Lung (tissue), 12 donors: ENCODE results near the gene RPP25L. TPM values are rescaled to one million over a fixed set of nuclear protein-coding genes. Genes with fewer than 3 reads are reported as not detected.

Experiments
- ATAC-seq: fragments of 200-7000 bp; cut with Tn5 transposase; one replicate; pipeline ENCODE4 v1.9.1; 2020; ENCODE audit warnings: moderate number of reproducible peaks; ENCODE audit not compliant: insufficient read depth, low FRiP score
- DNase-seq, 3 donors: peaks; one replicate each; pipeline ENCODE4 v3.0.0-alpha.2; 2013 to 2017
- H3K27ac ChIP-seq, 2 donors: one replicate each; pipeline ENCODE4 v1.5.1; 2013; ENCODE audit warnings: mild to moderate bottlenecking in 2 of 2, moderate library complexity in 2 of 2, control low read depth in 1 of 2, inconsistent platforms in 1 of 2, low read depth in 1 of 2, low read length in 1 of 2
- H3K27me3 ChIP-seq, 3 donors: one replicate each; pipeline ENCODE4 v1.5.1; 2013; ENCODE audit warnings: low read length in 2 of 3; ENCODE audit not compliant: control insufficient read depth in 3 of 3, insufficient read depth in 3 of 3
- H3K36me3 ChIP-seq, 4 donors: one replicate each; pipeline ENCODE4 v1.5.1; 2013; ENCODE audit warnings: low read length in 4 of 4, mild to moderate bottlenecking in 1 of 4, moderate library complexity in 1 of 4; ENCODE audit not compliant: control insufficient read depth in 4 of 4, insufficient read depth in 4 of 4
- H3K4me1 ChIP-seq, 5 donors: one replicate each; pipeline ENCODE4 v1.5.1; 2013; ENCODE audit warnings: low read length in 5 of 5, mild to moderate bottlenecking in 2 of 5, moderate library complexity in 1 of 5; ENCODE audit not compliant: control insufficient read depth in 5 of 5, insufficient read depth in 5 of 5
- H3K4me3 ChIP-seq: one replicate; pipeline ENCODE4 v1.5.1; 2013; ENCODE audit warnings: mild to moderate bottlenecking, control low read depth, moderate library complexity
- H3K9ac ChIP-seq, 2 donors: one replicate each; pipeline ENCODE4 v1.5.1; 2013; ENCODE audit warnings: low read length in 2 of 2, control low read depth in 1 of 2; ENCODE audit not compliant: insufficient read depth in 1 of 2
- H3K9me3 ChIP-seq, 4 donors: one replicate each; pipeline ENCODE4 v1.5.1; 2013; ENCODE audit warnings: low read length in 3 of 4, mild to moderate bottlenecking in 1 of 4, moderate library complexity in 1 of 4; ENCODE audit not compliant: control insufficient read depth in 4 of 4, insufficient read depth in 3 of 4
- WGBS, 2 donors: extraction: QIAGEN DNeasy Blood & Tissue Kit; methylation state at CpG; one replicate each; pipeline ENCODE4 v1.1.7; 2013; 5-methylcytosine and 5-hydroxymethylcytosine counted together
- polyA plus RNA-seq, 2 donors: library from polyadenylated mRNA; stranded (reverse); fragments of 200-250 nt; gene quantifications; one replicate each; pipeline ENCODE4 v1.2.1, GENCODE V29; 2013
- total RNA-seq, 2 donors: library from RNA; depleted of rRNA in 1 of 2; stranded (reverse); fragments of >200 nt in 1 of 2; gene quantifications; one replicate each; pipeline ENCODE4 v1.2.1, GENCODE V29; 2014 to 2021
- TF ChIP-seq, protein P1 (sequence below): IDR thresholded peaks from 2 replicates; pipeline ENCODE4 v1.5.1; 2012; ENCODE audit warnings: mild to moderate bottlenecking; ENCODE audit errors: control extremely low read depth, extremely low read depth
- donor health status: control.
- donor health status: control.
- donor health status: Bipolar disorder and iron deficiency.
- donor health status: healthy.
- donor health status: DM: yes; HTN: yes; CAD: no.

Gene RPP25L
- total and polyA plus RNA-seq, 4 donors: 17.0 to 32.6 (median 25.7) TPM

DNA sequence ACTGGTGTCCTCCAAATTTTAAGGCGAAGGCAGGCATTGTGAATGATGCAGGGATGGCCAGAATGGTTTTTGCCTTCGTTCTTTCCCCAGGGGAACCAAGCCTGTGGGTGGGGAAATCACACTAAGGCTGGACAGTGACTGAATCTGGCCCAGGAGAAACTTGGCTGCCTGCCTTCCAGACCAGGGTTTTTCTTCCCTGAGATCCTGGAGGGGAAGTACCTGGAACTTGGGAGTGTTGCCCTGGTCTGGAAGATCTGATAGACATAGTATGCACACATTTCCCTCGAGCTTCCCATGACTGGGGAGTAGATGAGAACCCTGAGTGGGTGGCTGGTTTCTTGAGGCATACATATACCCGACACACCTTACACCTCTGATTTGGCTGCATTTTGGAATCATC is 39.4 kb upstream of the RPP25L start:
- no peaks in the 10 kb centered on the region for H3K27me3 ChIP-seq
- H3K9ac ChIP-seq: no peak overlapping the region
- 54 to 69% methylated on average over 4 of the region's 4 CpGs for WGBS, 2 donors
- TF ChIP-seq, protein P1, sequence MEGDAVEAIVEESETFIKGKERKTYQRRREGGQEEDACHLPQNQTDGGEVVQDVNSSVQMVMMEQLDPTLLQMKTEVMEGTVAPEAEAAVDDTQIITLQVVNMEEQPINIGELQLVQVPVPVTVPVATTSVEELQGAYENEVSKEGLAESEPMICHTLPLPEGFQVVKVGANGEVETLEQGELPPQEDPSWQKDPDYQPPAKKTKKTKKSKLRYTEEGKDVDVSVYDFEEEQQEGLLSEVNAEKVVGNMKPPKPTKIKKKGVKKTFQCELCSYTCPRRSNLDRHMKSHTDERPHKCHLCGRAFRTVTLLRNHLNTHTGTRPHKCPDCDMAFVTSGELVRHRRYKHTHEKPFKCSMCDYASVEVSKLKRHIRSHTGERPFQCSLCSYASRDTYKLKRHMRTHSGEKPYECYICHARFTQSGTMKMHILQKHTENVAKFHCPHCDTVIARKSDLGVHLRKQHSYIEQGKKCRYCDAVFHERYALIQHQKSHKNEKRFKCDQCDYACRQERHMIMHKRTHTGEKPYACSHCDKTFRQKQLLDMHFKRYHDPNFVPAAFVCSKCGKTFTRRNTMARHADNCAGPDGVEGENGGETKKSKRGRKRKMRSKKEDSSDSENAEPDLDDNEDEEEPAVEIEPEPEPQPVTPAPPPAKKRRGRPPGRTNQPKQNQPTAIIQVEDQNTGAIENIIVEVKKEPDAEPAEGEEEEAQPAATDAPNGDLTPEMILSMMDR: no peak
- no peaks in the 10 kb centered on the region for H3K9me3 ChIP-seq
- H3K4me3 ChIP-seq: no peak overlapping the region
- DNase-seq (peak in 1 of 3 donors; percentile 16), ATAC-seq (no peak)
- peaks cover 12 to 65% (median 37%) of the 10 kb centered on the region in 5 donors for H3K4me1 ChIP-seq
- peaks cover 0 to 20% (median 16%) of the 10 kb centered on the region in 4 donors for H3K36me3 ChIP-seq
- H3K27ac ChIP-seq: peak overlapping the region; percentile 81 to 88

DNA sequence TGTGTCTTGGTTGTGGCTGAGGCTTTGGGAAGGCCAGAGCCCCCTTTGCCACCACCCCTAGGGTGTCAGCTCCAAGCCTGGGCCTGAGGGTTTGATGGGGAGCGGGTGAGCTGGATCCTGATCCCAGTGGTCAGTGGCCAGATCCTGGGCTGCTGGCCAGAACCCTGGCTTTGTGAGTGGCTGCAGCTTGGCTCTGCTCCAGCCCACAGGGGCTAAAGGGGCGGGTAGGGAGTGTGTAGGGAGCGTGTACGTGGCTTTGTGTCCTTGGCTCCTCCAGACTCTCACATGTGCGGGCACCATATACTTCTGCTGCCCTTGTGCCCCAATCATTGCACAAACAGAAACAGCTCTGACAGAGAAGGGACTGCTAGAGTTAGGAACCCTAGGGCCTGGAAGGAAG is 38.9 kb upstream of the RPP25L start:
- ATAC-seq (no peak), DNase-seq (no peak)
- Histone ChIP-seq H3K4me1 (peaks cover 12 to 70% (median 37%) of the 10 kb centered on the region in 5 donors), H3K9me3 (no peaks in the 10 kb centered on the region), H3K27ac (peak overlapping the region in 1 of 2 donors; percentile 81), H3K4me3 (no peak overlapping the region), H3K27me3 (no peaks in the 10 kb centered on the region), H3K36me3 (peaks cover 0 to 20% (median 16%) of the 10 kb centered on the region in 4 donors), H3K9ac (no peak overlapping the region)
- 72 to 81% methylated on average over 5 of the region's 5 CpGs for WGBS, 2 donors
- TF ChIP-seq, protein P1: no peak

- no peaks in the 10 kb centered on the region for H3K27me3 ChIP-seq
Measured at GRCh38 chr9:34648673-34649072, 36.8 kb upstream of the RPP25L start.

More at GRCh38 chr9:34648673-34649072, 36.8 kb upstream of the RPP25L start:
- TF ChIP-seq, protein P1: no peak
- no peak overlapping the region for H3K4me3 ChIP-seq
- ATAC-seq: no peak
- H3K9ac ChIP-seq: no peak overlapping the region
- peaks cover 0 to 19% (median 16%) of the 10 kb centered on the region in 4 donors for H3K36me3 ChIP-seq
- no peak overlapping the region for H3K27ac ChIP-seq
- WGBS, 2 donors: 95% methylated on average over 8 of the region's 8 CpGs
- no peak for DNase-seq
- H3K9me3 ChIP-seq: no peaks in the 10 kb centered on the region
- H3K4me1 ChIP-seq: peaks cover 4 to 51% (median 26%) of the 10 kb centered on the region in 5 donors
